ENCODE data around the gene APCDD1L.

The APCDD1L gene

DNA sequence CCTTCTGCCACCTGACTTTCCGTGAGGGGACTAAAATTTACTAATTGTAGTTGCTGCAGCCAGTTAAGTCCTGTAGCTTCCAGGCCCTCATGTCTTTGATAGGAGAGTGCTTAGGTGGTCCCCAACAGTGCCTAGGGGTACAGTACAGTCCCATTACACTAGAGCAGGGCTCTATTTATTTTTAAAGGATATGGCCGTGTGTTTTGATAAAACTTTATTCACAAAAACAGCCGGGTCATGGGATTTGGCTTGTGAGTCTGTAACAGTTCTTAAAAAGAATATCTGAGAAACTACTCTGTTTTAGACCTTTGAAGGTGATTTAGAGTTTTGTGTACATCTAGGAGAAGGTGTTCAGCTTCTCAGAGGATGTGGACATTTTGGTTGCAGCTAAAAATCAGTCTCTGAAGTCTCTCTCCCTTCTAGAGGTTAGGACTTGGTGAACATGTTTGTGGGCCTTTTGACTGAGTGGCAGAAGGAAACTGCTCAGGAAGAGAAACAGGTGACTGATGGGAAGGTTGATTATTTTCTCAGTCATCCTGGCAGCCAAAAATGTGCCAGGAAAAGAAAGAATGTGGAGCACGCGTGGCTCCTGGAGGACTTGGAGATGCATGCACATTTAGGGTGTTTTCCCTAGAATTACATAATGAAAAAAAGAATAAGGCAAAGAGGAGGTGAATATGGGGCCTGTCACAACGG lies 68.8 kb downstream of the APCDD1L start:
- Histone ChIP-seq H3K4me3 (ENCODE audit: low read length) (no peak overlapping the region), H3K4me1 (ENCODE audit: control insufficient read depth, insufficient read depth, low read length) (peaks cover 15% of the 10 kb centered on the region), H3K27me3 (ENCODE audit: control insufficient read depth, insufficient read depth, low read length) (no peaks in the 10 kb centered on the region), H3K9ac (ENCODE audit: low read length) (no peak overlapping the region), H3K36me3 (ENCODE audit: control insufficient read depth, insufficient read depth, low read length) (peaks cover 13% of the 10 kb centered on the region), H3K27ac (ENCODE audit: low read depth, low read length) (no peak overlapping the region)

GRCh38 chr20:58444746-58445255 lies 70.4 kb downstream of the APCDD1L start:
- peaks cover 5% of the 10 kb centered on the region for H3K4me1 ChIP-seq (ENCODE audit: control insufficient read depth, insufficient read depth, low read length)
- no peak overlapping the region for H3K4me3 ChIP-seq (ENCODE audit: low read length)
- H3K27ac ChIP-seq (ENCODE audit: low read depth, low read length) = no peak overlapping the region
- H3K9ac ChIP-seq (ENCODE audit: low read length) = no peak overlapping the region
- H3K27me3 ChIP-seq (ENCODE audit: control insufficient read depth, insufficient read depth, low read length) = no peaks in the 10 kb centered on the region
- H3K36me3 ChIP-seq (ENCODE audit: control insufficient read depth, insufficient read depth, low read length) = peaks cover 13% of the 10 kb centered on the region

DNA sequence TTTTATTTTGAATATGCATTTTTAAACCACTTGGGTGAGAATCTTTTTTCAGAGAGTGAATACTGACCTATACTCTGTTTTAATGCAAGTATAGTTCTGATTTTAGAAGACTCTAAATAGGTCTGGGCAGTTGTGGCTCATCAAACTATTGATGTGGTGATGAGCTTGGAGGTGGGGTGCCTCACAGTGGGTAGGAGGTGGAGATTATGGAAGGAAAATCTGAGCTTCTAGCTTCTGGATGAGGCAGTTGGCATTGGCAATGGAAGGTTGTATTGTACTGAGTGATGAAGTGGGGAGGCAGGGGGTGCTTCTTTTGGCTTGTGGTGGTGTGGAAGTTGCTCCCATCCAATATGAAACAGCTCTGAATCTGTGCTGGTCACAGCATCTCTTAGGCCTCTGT lies 73.5 kb downstream of the APCDD1L start:
- peaks cover 13% of the 10 kb centered on the region for H3K36me3 ChIP-seq (ENCODE audit: control insufficient read depth, insufficient read depth, low read length)
- no peak overlapping the region for H3K27ac ChIP-seq (ENCODE audit: low read depth, low read length)
- H3K9ac ChIP-seq (ENCODE audit: low read length) = no peak overlapping the region
- H3K27me3 ChIP-seq (ENCODE audit: control insufficient read depth, insufficient read depth, low read length) = no peaks in the 10 kb centered on the region
- H3K4me3 ChIP-seq (ENCODE audit: low read length) = no peak overlapping the region
- no peaks in the 10 kb centered on the region for H3K4me1 ChIP-seq (ENCODE audit: control insufficient read depth, insufficient read depth, low read length)

GRCh38 chr20:58440021-58440767 lies 75.0 kb downstream of the APCDD1L start:
- Histone ChIP-seq H3K27me3 (ENCODE audit: control insufficient read depth, insufficient read depth, low read length) (no peaks in the 10 kb centered on the region), H3K36me3 (ENCODE audit: control insufficient read depth, insufficient read depth, low read length) (peaks cover 9% of the 10 kb centered on the region), H3K27ac (ENCODE audit: low read depth, low read length) (no peak overlapping the region), H3K4me1 (ENCODE audit: control insufficient read depth, insufficient read depth, low read length) (no peaks in the 10 kb centered on the region), H3K4me3 (ENCODE audit: low read length) (no peak overlapping the region), H3K9ac (ENCODE audit: low read length) (no peak overlapping the region)

GRCh38 chr20:58438970-58439808 lies 76.0 kb downstream of the APCDD1L start:
- no peak overlapping the region for H3K4me3 ChIP-seq (ENCODE audit: low read length)

DNA sequence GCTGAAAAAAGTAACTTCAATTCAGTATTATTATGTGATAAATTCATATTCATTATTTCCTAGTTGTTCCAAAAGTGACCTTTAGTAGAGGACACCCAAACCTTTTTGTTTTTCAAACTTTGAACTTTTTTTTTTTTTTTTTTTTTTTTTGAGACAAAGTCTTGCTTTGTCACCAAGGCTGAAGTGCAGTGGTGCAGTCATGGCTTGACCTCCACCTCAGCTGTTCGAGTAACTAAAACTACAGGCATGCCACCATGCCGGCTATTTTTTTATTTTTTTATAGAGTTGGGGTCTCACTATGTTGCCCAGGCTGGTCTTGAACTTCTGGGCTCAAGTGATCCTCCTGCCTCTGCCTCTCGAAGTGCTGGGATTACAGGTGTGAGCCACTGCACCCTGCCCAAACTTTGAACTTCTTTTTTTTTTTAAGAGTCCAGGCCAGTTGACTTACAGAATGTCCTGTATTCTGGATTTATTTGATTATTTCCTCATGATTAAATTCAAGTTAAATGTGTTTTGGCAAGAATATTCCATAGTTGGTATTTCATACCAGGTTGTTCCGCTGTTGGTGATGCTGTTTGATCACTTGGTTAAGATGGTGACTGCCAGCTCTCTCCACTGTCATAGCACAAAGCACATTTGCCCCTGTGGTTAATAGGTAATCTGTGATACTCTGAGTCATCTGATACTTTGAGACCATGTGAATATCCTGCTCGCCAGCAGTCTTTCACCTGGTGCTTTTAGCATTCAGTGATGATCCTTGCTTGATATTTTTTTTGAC lies 78.1 kb downstream of the APCDD1L start:
- Histone ChIP-seq H3K9ac (ENCODE audit: low read length) (no peak overlapping the region), H3K27me3 (ENCODE audit: control insufficient read depth, insufficient read depth, low read length) (no peaks in the 10 kb centered on the region), H3K4me3 (ENCODE audit: low read length) (no peak overlapping the region), H3K4me1 (ENCODE audit: control insufficient read depth, insufficient read depth, low read length) (peaks cover 14% of the 10 kb centered on the region), H3K36me3 (ENCODE audit: control insufficient read depth, insufficient read depth, low read length) (no peaks in the 10 kb centered on the region), H3K27ac (ENCODE audit: low read depth, low read length) (no peak overlapping the region)

More at GRCh38 chr20:58438970-58439808, 76.0 kb downstream of the APCDD1L start:
- Histone ChIP-seq H3K36me3 (ENCODE audit: control insufficient read depth, insufficient read depth, low read length) (peaks cover 4% of the 10 kb centered on the region), H3K9ac (ENCODE audit: low read length) (no peak overlapping the region), H3K27ac (ENCODE audit: low read depth, low read length) (no peak overlapping the region), H3K4me1 (ENCODE audit: control insufficient read depth, insufficient read depth, low read length) (no peaks in the 10 kb centered on the region), H3K27me3 (ENCODE audit: control insufficient read depth, insufficient read depth, low read length) (no peaks in the 10 kb centered on the region)

GRCh38 chr20:58435237-58435636 lies 80.0 kb downstream of the APCDD1L start:
- Histone ChIP-seq H3K4me1 (ENCODE audit: control insufficient read depth, insufficient read depth, low read length) (peaks cover 18% of the 10 kb centered on the region), H3K27ac (ENCODE audit: low read depth, low read length) (no peak overlapping the region), H3K36me3 (ENCODE audit: control insufficient read depth, insufficient read depth, low read length) (no peaks in the 10 kb centered on the region), H3K4me3 (ENCODE audit: low read length) (no peak overlapping the region), H3K27me3 (ENCODE audit: control insufficient read depth, insufficient read depth, low read length) (no peaks in the 10 kb centered on the region), H3K9ac (ENCODE audit: low read length) (no peak overlapping the region)

DNA sequence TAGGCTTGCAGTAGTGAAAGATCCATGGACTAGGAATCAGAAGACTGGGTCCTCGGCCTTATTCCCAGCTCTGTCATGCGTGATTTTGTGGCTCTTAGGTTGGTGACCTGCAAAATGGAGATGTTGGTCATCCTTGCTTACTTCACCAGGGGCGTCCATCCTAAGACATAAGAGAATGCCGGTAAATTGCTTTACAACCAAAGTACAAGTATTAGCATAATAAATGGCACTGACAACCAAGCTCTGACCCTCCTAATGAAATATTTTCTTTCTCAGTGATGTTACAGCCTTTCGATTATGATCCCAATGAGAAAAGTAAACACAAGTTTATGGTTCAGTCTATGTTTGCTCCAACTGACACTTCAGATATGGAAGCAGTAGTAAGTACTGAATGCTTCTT lies 80.9 kb downstream of the APCDD1L start:
- H3K27me3 ChIP-seq (ENCODE audit: control insufficient read depth, insufficient read depth, low read length) = no peaks in the 10 kb centered on the region
- peaks cover 18% of the 10 kb centered on the region for H3K4me1 ChIP-seq (ENCODE audit: control insufficient read depth, insufficient read depth, low read length)
- no peak overlapping the region for H3K9ac ChIP-seq (ENCODE audit: low read length)
- no peak overlapping the region for H3K4me3 ChIP-seq (ENCODE audit: low read length)
- H3K27ac ChIP-seq (ENCODE audit: low read depth, low read length) = no peak overlapping the region
- peaks cover 1% of the 10 kb centered on the region for H3K36me3 ChIP-seq (ENCODE audit: control insufficient read depth, insufficient read depth, low read length)

DNA sequence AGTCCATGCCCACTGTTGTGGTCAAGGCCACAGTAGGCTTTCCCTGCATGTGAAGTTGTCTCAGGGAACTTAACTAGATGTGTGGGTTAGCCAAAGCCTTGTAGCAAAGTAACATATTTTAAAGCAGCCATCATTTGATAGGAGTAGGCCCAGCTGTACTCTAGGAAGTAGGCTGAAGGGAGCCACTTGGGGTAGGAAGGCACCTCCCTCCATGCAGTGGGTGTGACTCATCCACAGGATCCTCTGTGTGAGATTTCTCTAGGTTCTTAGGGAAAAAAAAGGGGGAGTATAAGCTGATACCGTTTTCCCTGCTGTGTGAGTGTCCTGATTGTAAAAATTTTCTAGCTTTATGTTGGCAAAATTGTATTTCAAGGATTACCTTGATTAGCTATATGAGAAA lies 81.4 kb downstream of the APCDD1L start:
- Histone ChIP-seq H3K4me3 (ENCODE audit: low read length) (no peak overlapping the region), H3K27ac (ENCODE audit: low read depth, low read length) (no peak overlapping the region), H3K9ac (ENCODE audit: low read length) (no peak overlapping the region), H3K36me3 (ENCODE audit: control insufficient read depth, insufficient read depth, low read length) (peaks cover 3% of the 10 kb centered on the region), H3K4me1 (ENCODE audit: control insufficient read depth, insufficient read depth, low read length) (peaks cover 18% of the 10 kb centered on the region), H3K27me3 (ENCODE audit: control insufficient read depth, insufficient read depth, low read length) (no peaks in the 10 kb centered on the region)

- Histone ChIP-seq H3K27ac (ENCODE audit: low read depth, low read length) (no peak overlapping the region), H3K27me3 (ENCODE audit: control insufficient read depth, insufficient read depth, low read length) (no peaks in the 10 kb centered on the region), H3K36me3 (ENCODE audit: control insufficient read depth, insufficient read depth, low read length) (peaks cover 3% of the 10 kb centered on the region), H3K4me3 (ENCODE audit: low read length) (no peak overlapping the region), H3K9ac (ENCODE audit: low read length) (no peak overlapping the region), H3K4me1 (ENCODE audit: control insufficient read depth, insufficient read depth, low read length) (peaks cover 18% of the 10 kb centered on the region)
Observed at GRCh38 chr20:58433029-58433647, 82.1 kb downstream of the APCDD1L start.

DNA sequence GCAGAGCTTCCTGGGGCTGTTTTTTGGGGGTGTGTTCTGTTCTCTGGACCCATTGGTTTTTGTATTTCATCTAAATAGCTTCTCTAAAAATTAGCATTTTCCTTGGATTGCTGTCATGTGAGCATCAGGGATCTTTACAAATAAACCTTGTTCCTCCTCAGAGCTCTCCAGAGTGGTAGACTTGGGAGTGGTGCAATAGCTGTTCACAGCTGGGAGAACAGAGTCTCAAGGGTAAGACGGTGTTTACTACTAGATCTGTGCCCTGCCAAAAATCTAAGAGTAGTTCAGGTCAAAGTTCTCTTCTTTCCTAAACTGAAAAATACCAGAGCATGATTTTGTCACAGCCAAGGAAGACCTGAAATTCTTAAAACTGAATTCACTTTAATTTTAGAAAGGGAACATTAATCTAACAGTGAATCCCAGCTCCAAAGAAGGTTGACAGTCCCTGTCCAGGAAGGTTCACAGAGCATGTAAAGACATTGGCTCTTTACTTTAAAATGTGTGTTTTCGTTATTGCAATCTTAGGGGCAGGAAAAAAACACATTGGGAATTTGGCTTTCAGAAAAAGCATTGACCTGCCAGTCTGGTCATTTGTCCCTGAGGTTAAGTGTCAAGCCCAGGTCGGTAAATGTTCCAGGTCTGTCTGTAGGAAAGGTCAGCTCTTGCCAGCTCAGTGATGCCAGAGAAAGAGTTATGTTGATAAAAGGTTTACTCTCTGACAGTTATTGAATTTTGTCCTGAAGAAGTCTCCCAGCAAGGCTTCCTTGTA lies 82.8 kb downstream of the APCDD1L start:
- Histone ChIP-seq H3K27me3 (ENCODE audit: control insufficient read depth, insufficient read depth, low read length) (no peaks in the 10 kb centered on the region), H3K36me3 (ENCODE audit: control insufficient read depth, insufficient read depth, low read length) (peaks cover 3% of the 10 kb centered on the region), H3K4me3 (ENCODE audit: low read length) (no peak overlapping the region), H3K27ac (ENCODE audit: low read depth, low read length) (no peak overlapping the region), H3K4me1 (ENCODE audit: control insufficient read depth, insufficient read depth, low read length) (peaks cover 18% of the 10 kb centered on the region), H3K9ac (ENCODE audit: low read length) (no peak overlapping the region)
